GM19324 (cell line): ENCODE measurements around the gene HNRNPM.

Experiments
- ATAC-seq: cut with Tn5 transposase; IDR thresholded peaks from one replicate; pipeline ENCODE4 v1.9.1; 2021; ENCODE audit warnings: mild to moderate bottlenecking, moderate library complexity; ENCODE audit not compliant: unreplicated experiment, low FRiP score

HNRNPM gene

GRCh38 chr19:8484331-8484894 is 39.6 kb downstream of the HNRNPM start:
- ATAC-seq = no peak

GRCh38 chr19:8485561-8486371 is 41.0 kb downstream of the HNRNPM start:
- no peak for ATAC-seq

- ATAC-seq = no peak
Measured at GRCh38 chr19:8486661-8487136, 41.9 kb downstream of the HNRNPM start.

- no peak for ATAC-seq
Measured at GRCh38 chr19:8487137-8487851, 42.5 kb downstream of the HNRNPM start.

DNA sequence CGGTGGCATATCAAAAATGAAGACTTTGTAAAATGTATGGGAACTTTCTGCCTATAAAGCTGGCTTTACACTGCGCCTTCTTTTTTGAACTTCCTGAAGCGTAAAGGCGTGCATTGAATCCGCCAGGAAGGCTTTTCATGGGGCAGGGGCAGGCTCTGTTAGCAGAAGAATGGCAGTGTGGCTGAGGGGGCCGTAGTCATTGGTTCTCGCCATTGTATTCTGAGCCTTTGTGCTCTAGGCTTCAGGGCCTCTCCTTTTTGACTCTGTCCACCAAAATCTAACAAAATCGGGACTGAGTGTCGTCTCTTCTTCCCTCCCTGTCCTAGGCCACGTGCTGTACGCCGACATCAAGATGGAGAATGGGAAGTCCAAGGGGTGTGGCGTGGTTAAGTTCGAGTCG is 43.6 kb downstream of the HNRNPM start:
- ATAC-seq = no peak

DNA sequence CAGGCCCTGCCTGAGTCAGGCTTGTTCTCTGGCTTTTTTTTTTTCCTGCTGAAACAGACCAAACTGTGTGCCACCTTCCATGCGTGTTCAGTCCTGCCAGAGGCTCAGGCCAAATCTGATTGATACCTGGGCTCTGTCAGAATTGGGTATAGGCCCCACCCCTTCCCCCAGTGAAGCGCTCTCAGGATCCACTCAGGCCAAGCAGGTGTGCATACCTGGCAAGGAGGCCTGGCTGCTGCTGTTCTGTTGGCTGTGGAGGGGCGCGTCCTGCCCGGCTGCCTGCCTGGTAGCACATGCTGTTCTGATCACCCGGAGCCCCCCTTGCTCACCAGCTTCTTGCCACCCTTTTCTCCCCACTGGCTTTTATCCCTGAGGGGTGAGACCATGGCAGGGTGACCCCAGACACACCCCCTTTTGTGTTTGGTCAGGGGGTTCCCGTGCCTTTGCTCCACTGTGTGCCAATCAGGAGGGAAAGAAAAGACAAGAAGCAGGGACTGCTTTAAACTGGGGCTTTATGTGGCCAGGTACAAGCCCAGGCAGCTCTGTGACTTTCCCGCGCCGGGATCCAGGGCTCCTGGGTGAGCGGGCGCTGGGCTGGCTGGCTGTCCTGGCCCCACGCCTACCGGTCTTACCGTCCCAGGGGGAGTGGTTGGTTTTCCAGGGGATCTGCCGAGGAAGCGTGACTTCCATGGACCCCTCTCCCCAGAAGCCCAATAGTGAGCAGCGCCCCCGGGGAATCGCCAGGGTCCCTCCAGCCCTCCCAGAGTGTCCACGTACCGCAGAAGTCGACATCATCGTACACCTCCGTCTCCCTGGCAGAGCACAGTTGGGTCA is 45.0 kb downstream of the HNRNPM start:
- ATAC-seq = no peak

DNA sequence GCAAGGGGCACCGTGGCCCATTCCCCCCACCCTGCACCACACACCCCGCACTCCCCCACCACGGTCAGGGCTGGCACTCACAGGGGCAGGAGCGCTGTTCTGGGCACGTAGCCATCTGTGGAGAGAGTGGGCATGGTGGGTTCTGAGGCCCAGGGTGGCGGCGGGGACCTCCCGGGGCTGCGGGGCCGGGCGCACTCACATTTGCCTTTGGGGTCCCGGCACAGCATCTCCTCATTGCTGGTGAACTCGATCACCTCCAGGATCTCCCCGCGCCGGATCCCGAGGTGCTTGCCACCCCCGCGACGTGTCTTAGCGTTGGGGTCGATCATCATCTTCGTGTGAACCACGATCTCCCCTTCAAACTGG is 45.6 kb downstream of the HNRNPM start:
- no peak for ATAC-seq

- no peak for ATAC-seq
Measured at GRCh38 chr19:8490873-8491272, 46.1 kb downstream of the HNRNPM start.

DNA sequence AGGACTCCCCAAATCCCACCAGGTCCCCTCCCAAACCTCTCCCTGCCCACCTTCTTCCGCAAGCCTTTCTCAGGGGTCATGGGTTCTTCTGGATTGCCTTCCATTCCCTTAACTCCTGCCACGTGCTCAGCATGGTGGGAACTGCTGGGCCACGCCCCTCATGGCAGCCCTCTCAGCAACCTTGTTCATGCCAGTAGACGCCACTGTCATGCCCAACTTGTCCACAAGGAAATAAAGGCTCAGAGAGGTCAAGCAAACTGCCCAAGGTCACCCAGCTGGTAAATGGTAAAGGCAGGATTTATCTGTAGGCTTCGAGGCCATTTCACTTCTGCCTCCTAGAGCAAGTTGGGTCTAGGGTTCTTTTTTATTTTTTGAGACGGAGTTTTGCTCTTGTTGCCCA is 46.8 kb downstream of the HNRNPM start:
- no peak for ATAC-seq

GRCh38 chr19:8494158-8494557 is 49.4 kb downstream of the HNRNPM start:
- ATAC-seq = no peak

DNA sequence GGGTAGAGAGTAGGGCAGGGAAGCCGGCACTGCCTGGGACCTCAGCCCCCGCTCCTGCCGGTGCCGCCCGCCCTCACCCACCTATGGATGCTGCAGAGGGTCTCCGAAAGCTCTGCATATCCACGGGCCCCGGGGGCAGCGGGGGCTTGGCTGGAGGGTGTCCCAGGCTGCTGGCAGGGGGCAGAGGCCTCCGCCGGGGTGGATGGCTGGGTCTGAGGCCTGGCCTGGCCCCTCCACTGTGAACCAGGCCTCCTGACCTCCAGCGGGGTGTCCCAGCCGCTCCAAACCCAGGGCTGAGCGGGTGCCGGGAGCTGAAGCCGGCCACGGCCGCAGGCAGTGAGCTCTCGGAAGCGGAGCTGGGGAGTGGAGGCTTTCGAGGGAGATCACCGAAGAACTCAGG is 53.5 kb downstream of the HNRNPM start:
- ATAC-seq = no peak

DNA sequence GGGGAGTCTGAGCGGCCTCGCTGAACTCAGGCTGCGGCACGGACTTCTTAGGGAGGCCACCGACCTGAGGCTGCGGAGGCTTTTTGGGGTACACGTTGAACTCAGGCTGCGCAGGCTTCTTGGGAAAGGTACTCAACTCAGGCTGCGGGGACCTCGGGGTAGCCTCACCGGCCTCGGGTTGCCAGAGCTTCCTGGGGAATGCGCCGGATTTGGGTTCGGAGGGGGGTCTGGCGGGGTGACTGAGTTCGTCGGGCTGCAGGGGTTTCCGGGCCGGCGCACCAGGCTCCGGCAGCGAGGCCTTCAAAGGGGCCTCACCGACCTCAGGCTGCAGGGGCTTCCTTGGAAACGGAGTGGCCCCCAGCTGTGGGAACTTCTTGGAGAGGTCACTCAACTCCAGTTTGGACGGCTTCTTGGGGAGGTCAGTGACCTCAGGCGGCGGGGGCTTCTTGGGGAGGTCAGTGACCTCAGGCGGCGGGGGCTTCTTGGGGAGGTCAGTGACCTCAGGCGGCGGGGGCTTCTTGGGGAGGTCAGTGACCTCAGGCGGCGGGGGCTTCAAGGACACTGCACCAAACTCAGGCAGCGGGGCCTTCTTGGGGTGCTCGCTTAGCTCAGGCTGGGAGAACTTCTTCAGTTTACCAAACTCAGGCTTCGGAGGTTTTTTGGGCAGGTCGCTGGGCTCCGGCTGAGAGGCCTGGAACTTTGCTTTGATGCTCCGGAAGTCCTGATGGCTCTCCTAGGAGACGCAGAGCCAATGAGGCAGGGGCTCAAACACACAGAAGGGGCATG is 54.5 kb downstream of the HNRNPM start:
- ATAC-seq = no peak

- no peak for ATAC-seq
Measured at GRCh38 chr19:8500158-8500557, 55.4 kb downstream of the HNRNPM start.

DNA sequence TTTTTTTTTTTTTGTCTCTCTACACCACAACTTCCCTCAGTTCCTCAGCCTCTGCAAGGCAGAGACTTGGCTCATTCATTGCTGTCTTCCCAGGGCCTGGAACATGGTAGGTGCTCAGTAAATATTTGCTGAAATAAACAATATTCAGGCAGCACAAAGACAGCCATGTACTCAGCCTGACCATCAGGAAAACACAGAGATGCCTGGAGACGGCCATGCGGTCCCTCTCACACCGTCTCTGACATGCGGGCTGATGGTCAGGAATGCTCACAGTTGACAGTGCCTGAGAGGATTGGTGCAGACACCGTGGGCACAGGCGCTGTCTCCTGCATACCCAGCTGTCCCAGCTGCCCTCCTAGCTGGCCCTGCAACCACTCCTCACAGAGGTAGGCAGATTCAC is 56.7 kb downstream of the HNRNPM start:
- no peak for ATAC-seq

- no peak for ATAC-seq
Measured at GRCh38 chr19:8501981-8502380, 57.2 kb downstream of the HNRNPM start.

- ATAC-seq = no peak
Measured at GRCh38 chr19:8503510-8503909, 58.7 kb downstream of the HNRNPM start.

- ATAC-seq = no peak
Measured at GRCh38 chr19:8504171-8504570, 59.4 kb downstream of the HNRNPM start.

DNA sequence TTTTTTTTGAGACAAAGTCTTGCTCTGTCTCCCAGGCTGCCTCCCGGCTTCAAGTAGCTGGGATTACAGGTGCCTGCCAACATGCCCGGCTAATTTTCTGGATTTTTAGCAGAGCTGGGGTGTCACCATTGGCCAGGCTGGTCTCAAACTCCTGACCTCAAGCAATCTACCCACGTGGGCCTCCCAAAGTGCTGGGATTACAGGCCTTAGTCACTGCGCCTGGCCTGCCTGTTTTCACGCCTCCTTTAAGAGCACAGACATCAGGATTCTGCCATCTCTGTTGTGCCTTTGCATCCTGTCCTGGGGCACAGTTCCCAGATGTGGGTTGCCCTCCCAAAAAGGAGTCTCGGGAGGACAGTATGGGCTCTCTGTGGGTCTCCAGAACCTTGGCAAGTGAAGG is 60.1 kb downstream of the HNRNPM start:
- ATAC-seq = no peak

DNA sequence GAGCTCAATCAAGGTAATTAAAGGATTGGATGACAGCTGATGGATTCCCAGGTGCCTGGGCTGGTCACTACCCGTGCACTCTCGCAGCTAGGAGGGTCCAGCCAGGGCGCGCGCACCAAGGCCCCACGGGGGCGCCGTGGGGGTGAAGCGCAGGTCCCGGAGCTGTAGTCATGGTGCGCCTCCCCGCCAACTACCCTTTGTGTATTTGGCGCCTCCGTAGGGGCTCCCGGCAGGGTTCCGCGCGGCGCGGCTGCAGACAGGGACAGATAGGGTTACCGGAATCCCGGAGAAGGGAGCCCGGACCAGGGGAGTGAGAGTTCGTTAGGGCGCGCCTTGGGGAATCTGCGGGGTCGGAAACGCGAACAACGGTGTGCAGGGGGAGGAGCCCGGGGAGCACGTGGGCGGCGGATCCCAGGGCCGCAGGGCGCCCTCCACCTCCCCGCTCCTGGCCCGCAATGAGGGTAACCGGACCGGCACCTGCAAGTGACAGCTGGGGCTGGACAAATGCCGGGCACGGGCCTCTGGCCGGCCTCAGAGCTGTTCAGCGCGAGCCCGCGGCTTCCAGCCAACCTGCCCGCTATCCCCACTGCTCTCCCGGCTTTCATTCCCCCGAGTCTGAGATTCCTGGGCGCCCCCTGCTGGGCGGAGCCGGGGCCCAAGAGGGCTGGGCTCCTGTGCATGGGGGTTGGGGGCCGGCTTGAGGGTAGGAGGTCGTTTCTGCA is 61.1 kb downstream of the HNRNPM start:
- peak; percentile 53 for ATAC-seq
